Brain microvascular endothelial cell (primary cell): ENCODE data around the gene LCN15.
A peak's percentile ranks its signal among the peaks of the same experiment; 100 is the strongest.
"Not testable (repeated sequence)": the region's sequence is repeated elsewhere in the genome, so short reads cannot be mapped to it uniquely, and the experiment has no call there.

Experiments
- DNase-seq: peaks from one replicate; pipeline ENCODE4 v3.0.0-alpha.2; 2020
- H3K27ac ChIP-seq: fragments of 250-450 bp; sonication (Bioruptor Pico); 2 replicates; pipeline ENCODE4 v1.5.1; 2020; ENCODE audit warnings: mild to moderate bottlenecking, moderate library complexity
- H3K27me3 ChIP-seq: fragments of 250-450 bp; sonication (Bioruptor Pico); replicated peaks from 2 replicates; pipeline ENCODE4 v1.5.1; 2020; ENCODE audit warnings: mild to moderate bottlenecking
- H3K36me3 ChIP-seq: fragments of 250-450 bp; sonication (Bioruptor Pico); replicated peaks from 2 replicates; pipeline ENCODE4 v1.5.1; 2020; ENCODE audit warnings: mild to moderate bottlenecking
- H3K4me3 ChIP-seq: 2 replicates; pipeline ENCODE4 v1.5.1; 2011; ENCODE audit warnings: low read depth, mild to moderate bottlenecking, control low read depth, low read length, moderate library complexity
- in situ Hi-C: cut with HindIII; loops from 2 replicates; pipeline ENCODE4 v1.10.0; 2017; ENCODE audit warnings: low sequenced_read_pairs, low pct_ligation_motif_present
- TF ChIP-seq, protein P1 (sequence below): IDR thresholded peaks from 2 replicates; pipeline ENCODE4 v1.5.1; 2011; ENCODE audit warnings: low read depth, mild to moderate bottlenecking, moderate library complexity, low read length, control low read depth, inconsistent platforms; ENCODE audit errors: missing control alignments

LCN15 gene

DNA sequence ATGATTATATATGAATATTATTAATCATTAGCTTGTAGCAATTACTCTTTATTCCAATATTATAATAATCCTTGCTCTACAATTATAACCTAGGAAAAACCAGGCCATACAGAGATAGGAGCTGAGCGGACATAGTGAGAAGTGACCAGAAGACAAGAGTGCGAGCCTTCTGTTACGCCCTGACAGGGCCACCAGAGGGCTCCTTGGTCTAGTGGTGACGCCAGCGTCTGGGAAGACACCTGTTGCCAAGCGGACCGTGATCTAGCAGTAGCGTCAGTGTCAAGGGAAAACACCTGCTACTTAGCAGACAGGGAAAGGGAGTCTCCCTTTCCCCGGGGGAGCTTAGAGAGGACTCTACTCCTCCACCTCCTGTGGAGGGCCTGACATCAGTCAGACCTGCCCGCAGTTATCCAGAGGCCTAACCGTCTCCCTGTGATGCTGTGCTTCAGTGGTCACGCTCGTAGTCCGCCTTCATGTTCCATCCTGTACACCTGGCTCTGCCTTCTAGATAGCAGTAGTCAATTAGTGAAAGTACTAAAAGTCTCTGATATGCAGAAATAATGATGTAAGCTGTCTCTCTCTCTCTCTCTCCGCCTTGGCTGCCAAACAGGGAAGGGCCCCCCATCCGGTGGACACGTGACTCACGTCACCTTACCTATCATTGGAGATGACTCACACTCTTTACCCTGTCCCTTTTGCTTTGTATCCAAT, 2.2 kb upstream of the LCN15 start:
- H3K36me3 ChIP-seq, H3K4me3 ChIP-seq, H3K27ac ChIP-seq, in situ Hi-C loops, H3K27me3 ChIP-seq: not testable (repeated sequence)
- DNase-seq = peak; percentile 47
- TF ChIP-seq, protein P1, sequence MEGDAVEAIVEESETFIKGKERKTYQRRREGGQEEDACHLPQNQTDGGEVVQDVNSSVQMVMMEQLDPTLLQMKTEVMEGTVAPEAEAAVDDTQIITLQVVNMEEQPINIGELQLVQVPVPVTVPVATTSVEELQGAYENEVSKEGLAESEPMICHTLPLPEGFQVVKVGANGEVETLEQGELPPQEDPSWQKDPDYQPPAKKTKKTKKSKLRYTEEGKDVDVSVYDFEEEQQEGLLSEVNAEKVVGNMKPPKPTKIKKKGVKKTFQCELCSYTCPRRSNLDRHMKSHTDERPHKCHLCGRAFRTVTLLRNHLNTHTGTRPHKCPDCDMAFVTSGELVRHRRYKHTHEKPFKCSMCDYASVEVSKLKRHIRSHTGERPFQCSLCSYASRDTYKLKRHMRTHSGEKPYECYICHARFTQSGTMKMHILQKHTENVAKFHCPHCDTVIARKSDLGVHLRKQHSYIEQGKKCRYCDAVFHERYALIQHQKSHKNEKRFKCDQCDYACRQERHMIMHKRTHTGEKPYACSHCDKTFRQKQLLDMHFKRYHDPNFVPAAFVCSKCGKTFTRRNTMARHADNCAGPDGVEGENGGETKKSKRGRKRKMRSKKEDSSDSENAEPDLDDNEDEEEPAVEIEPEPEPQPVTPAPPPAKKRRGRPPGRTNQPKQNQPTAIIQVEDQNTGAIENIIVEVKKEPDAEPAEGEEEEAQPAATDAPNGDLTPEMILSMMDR = peak; percentile 15

DNA sequence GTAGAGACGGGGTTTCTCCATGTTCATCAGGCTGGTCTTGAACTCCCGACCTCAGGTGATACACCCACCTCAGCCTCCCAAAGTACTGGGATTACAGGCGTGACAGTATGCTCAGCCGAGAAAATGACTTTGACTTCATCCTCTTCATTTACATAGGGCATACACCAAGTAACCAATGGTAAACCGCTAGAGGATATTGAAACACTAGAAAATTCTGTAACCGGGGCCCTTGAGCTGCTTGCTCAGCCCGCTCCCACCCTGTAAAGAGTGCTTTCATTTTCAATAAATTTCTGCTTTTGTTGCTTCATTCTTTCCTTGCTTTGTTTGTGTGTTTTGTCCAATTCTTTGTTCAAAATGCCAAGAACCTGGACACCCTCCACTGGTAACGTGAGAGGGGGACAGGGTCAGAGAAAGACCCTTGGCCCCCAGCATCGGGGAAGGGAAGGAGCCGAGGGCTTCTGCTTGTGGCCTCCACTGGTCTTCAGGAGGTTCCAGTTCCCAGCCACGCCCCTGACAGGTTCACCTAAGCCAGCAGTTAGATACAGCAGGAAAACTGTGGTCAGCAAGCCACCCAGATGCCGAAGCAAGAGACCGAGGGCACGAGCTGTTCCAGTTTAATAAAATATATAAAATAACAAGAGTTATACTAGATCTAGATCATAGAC, 1.6 kb upstream of the LCN15 start:
- H3K27ac ChIP-seq = not testable (repeated sequence)

DNA sequence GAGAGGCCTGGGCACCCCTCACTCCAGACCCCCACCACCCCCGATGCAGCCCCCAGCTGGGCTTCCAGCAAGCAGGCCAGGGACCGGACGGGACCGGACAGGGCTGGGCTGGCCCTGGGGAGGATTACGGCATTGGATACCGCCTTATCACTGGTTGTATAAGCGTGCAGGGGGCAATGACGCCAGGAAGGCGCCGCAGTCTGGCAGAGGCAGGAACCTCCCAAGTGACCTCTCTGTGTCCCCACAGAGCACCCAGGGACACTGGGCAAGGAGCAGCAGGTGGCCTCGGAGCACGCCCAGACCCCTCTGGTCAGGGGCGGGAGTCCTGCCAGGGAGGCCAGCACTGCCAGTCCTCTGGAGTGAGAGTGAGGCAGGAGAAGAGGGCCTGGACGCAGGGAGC, 723 bp upstream of the LCN15 start:
- H3K36me3 ChIP-seq = no peaks in the 10 kb centered on the region
- no peaks in the 10 kb centered on the region for H3K27me3 ChIP-seq
- no peak overlapping the region for H3K4me3 ChIP-seq
- no peak overlapping the region for H3K27ac ChIP-seq
- DNase-seq = no peak
- in situ Hi-C loops = no loop called here
- TF ChIP-seq, protein P1 = no peak

More for the DNA sequence above, 1.6 kb upstream of the LCN15 start:
- DNase-seq, in situ Hi-C loops, H3K4me3 ChIP-seq, H3K27me3 ChIP-seq, H3K36me3 ChIP-seq: not testable (repeated sequence)

DNA sequence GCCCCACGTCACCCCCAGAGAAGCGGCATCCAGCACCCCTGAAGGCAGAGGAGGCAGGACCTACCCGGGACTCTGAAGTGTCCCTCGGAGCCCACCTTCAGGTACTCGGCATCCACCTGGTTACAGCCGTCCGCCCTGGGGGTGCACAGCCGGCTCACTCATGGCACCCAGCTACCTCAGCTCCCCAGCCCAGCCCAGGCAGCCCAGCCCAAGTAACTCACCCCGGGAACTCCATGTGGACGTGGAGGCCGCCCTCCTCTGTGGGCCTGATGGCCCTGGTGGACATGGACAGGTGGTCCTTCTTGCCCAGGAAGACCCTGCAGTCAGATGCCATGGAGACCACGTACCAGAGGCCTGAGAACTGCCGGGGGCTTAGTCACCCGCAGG, 676 bp downstream of the LCN15 start:
- in situ Hi-C loops = no loop called here
- H3K27ac ChIP-seq = no peak overlapping the region
- no peaks in the 10 kb centered on the region for H3K36me3 ChIP-seq
- H3K4me3 ChIP-seq = no peak overlapping the region
- TF ChIP-seq, protein P1 = no peak
- no peak for DNase-seq
- no peaks in the 10 kb centered on the region for H3K27me3 ChIP-seq

DNA sequence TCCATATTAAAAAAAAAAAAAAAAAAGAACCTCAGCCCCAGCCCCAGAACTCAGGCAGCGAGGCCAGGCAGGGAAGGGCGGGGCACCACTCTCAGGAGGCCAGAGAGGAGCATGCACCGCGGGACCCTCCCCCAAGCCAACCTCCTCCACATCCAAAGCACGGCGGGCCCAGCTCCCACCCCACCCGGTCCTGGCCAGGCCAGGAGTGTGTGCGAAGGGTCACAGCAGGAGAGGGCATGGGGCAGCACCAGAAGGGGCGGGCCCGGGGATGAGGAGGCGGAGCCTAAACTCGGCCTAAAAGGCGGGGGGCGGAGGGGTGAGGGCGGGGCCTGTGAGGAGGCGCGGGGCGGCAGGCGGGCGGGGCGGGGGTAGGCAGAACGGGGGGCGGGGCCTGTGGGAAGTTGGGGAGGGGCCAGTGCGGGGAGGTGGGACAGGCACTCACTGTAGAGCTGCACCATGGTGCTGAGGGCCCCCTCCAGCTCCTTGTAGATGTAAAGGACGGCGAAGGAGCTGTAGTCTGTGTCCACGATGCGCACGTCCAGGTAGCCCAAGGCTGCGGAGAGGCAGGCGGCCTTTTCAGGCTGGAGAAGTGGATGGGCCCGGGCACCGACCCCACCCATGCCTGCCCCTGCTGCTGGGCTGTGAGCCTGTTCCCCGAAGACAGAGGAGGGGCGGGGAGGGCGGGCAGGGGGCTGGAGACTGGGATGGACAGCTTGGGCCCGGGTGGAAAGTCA, 1.2 kb downstream of the LCN15 start:
- no peaks in the 10 kb centered on the region for H3K36me3 ChIP-seq
- H3K4me3 ChIP-seq = no peak overlapping the region
- TF ChIP-seq, protein P1 = no peak
- in situ Hi-C loops = no loop called here
- no peak overlapping the region for H3K27ac ChIP-seq
- H3K27me3 ChIP-seq = no peaks in the 10 kb centered on the region
- no peak for DNase-seq

DNA sequence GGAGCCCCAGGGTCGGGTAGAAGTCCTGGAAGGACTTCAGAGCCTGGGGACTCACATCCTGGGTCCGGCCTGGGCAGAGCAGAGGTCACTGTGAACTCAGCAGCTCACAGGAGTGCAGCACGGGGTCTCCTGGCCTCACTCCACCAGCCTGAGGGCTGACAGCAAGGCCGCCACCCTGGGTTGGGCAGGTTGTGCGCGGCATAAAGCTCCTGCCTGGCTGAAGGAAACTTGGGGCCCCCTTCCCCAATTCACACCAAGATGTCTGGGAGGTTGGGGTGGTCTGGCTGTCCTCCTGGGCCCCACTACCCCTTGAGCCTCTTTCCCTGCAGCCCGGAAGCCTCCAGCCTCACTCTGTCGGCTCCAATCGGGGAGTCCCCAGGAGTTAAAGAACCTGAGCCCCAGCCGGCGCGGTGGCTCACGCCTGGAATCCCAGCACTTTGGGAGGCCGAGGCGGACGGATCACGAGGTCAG, 2.1 kb downstream of the LCN15 start:
- no peaks in the 10 kb centered on the region for H3K36me3 ChIP-seq
- in situ Hi-C loops = no loop called here
- H3K27ac ChIP-seq = no peak overlapping the region
- no peaks in the 10 kb centered on the region for H3K27me3 ChIP-seq
- H3K4me3 ChIP-seq = no peak overlapping the region
- TF ChIP-seq, protein P1 = no peak
- no peak for DNase-seq
